Ovary (tissue), 9 donors: ENCODE data around the gene PGM3. TPM values are rescaled to one million over a fixed set of nuclear protein-coding genes. Genes with fewer than 3 reads are reported as not detected.

Experiments used
- DNase-seq, 5 donors: peaks; one replicate each; pipeline ENCODE4 v3.0.0-alpha.2; 2019 to 2020
- H3K27ac ChIP-seq, 2 donors: fragments of 200-600 bp; one replicate each; pipeline versions ENCODE4 v1.5.1 to v1.8.0; 2019 to 2022
- H3K27me3 ChIP-seq: fragments of 200-600 bp; one replicate; pipeline ENCODE4 v1.8.0; 2022
- H3K36me3 ChIP-seq: fragments of 200-600 bp; sonication (generic); one replicate; pipeline ENCODE4 v1.5.1; 2019
- H3K4me1 ChIP-seq: one replicate; pipeline ENCODE4 v1.8.1; 2013; ENCODE audit warnings: mild to moderate bottlenecking, moderate library complexity; ENCODE audit not compliant: insufficient read depth
- H3K4me3 ChIP-seq: fragments of 200-600 bp; sonication (generic); one replicate; pipeline ENCODE4 v1.5.1; 2017
- H3K9me3 ChIP-seq, 2 donors: fragments of 200-600 bp in 1 of 2; sonication (generic) in 1 of 2; one replicate each; pipeline versions ENCODE4 v1.5.1 to v1.8.1; 2013 to 2019; ENCODE audit warnings: mild to moderate bottlenecking in 1 of 2, moderate library complexity in 1 of 2
- EP300 ChIP-seq: sonication (generic); formaldehyde crosslinking; IDR thresholded peaks from one replicate; pipeline ENCODE4 v1.6.1; 2017; ENCODE audit warnings: antibody characterized with exemption
- POLR2A ChIP-seq: fragments of 450-650 bp; IDR thresholded peaks from one replicate; pipeline ENCODE4 v1.6.1; 2017; ENCODE audit warnings: antibody characterized with exemption, mild to moderate bottlenecking, moderate library complexity
- WGBS, 3 donors: extraction: QIAGEN DNeasy Blood & Tissue Kit in 1 of 3; methylation state at CpG; one replicate each; pipeline versions ENCODE4 v1.1.5 to v1.1.7; 2013 to 2017; 5-methylcytosine and 5-hydroxymethylcytosine counted together
- intact Hi-C, 4 donors: fragments of 100-400 bp; cut with DNase I; formaldehyde crosslinking; loops; one replicate each; pipeline versions ENCODE4 v1.11.0 to v1.15.1; 2022 to 2023
- polyA plus RNA-seq, 2 donors: library from polyadenylated mRNA; stranded (reverse); fragments of 200-250 nt in 1 of 2; fragments of 350-450 nt in 1 of 2; fragmentation: Illumina TruSeq in 1 of 2; extraction: RNeasy Lipid Tissue Mini Kit (QIAGEN cat#74804) in 1 of 2; gene quantifications; one replicate each; pipeline ENCODE4 v1.2.3, GENCODE V29; 2013 to 2014
- total RNA-seq, 7 donors: library from RNA; depleted of rRNA in 2 of 7; stranded (reverse); fragments of >200 nt in 2 of 7; fragmentation: NEBNext Ultra II Directional in 3 of 7; extraction: Animal tissue kit (Norgen Biotek cat#: 25700) in 3 of 7; gene quantifications; one replicate each; pipeline versions ENCODE4 v1.1.0 to v1.2.4, GENCODE V29; 2016 to 2023
- TF ChIP-seq, protein P1 (sequence below), 3 donors: fragments of 450-650 bp in 2 of 3; fragments of 200-600 bp in 1 of 3; IDR thresholded peaks; one replicate each; pipeline versions ENCODE4 v1.5.1 to v1.8.0; 2016 to 2022; ENCODE audit warnings: antibody characterized with exemption in 3 of 3, mild to moderate bottlenecking in 1 of 3
- donor health status: DM: no; HTN: no; CAD: no; lungs with moderate emphysema.
- donor health status: DM: no; HTN: no; CAD: no.
- donor health status: Bipolar disorder and iron deficiency.
- donor health status: DM: yes; HTN: yes; CAD: no.
- donor health status: DM: no; HTN: no; CAD: no.
- donor health status: DM: yes; HTN: yes; CAD: no.

Gene PGM3
- total and polyA plus RNA-seq, 9 donors: 12.1 to 48.5 (median 33.8) TPM

DNA sequence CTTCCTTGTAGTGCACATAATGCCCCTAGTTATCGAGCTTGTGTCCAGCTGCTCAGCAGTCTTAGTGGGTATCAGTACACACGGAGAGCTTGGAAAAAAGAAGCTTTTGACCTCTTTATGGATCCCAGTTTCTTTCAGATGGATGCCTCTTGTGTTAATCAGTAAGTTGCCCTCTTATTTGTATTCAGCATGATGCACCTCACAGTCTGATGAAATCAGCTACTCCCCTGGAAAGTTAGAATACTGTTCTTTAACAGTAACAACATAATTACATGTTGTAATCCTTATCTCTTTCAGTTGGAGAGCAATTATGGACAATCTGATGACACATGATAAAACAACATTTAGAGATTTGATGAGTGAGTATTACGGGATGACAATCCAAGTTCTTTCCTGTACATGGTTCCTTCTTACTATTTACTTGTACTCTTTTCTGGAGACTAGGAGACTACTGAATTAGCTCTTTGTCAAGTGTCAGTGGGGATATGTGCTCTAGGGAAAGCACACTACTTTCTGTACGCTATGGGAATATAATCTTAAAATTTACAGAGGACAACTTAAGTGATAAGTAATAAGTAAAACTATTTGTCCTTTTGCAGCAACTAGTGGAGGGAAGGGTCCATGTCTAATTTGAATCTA lies 39.1 kb downstream of the PGM3 start:
- intact Hi-C loops: no loop called here
- H3K9me3 ChIP-seq: no peaks in the 10 kb centered on the region
- H3K27me3 ChIP-seq: no peaks in the 10 kb centered on the region
- WGBS, 3 donors: 89 to 92% (median 91%) methylated on average over 4 of the region's 4 CpGs
- no peak overlapping the region for H3K27ac ChIP-seq
- H3K4me3 ChIP-seq: no peak overlapping the region
- H3K36me3 ChIP-seq: no peaks in the 10 kb centered on the region
- no peak for DNase-seq
- TF ChIP-seq POLR2A (no peak), EP300 (no peak)
- TF ChIP-seq, protein P1, sequence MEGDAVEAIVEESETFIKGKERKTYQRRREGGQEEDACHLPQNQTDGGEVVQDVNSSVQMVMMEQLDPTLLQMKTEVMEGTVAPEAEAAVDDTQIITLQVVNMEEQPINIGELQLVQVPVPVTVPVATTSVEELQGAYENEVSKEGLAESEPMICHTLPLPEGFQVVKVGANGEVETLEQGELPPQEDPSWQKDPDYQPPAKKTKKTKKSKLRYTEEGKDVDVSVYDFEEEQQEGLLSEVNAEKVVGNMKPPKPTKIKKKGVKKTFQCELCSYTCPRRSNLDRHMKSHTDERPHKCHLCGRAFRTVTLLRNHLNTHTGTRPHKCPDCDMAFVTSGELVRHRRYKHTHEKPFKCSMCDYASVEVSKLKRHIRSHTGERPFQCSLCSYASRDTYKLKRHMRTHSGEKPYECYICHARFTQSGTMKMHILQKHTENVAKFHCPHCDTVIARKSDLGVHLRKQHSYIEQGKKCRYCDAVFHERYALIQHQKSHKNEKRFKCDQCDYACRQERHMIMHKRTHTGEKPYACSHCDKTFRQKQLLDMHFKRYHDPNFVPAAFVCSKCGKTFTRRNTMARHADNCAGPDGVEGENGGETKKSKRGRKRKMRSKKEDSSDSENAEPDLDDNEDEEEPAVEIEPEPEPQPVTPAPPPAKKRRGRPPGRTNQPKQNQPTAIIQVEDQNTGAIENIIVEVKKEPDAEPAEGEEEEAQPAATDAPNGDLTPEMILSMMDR (IDR thresholded peaks at IDR 0.05): no peak
- no peaks in the 10 kb centered on the region for H3K4me1 ChIP-seq

DNA sequence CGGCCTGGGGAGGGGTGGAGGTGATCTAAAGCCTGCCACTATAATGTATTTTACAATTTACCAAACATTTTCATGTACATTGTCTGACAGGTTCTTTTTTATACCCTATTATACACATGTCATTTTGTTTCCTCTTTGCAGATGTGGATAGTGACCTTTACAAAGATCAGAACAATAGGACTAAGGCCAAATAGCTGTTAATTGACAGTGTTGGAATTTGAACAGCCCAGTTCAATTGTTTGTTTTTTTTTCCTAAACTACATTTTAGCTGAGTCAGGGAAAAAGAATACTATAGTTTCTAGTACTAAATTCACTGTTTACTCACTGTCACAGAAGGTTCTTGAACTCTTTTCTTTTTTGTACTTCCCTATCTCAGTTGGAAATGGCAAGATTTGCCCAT lies 40.2 kb downstream of the PGM3 start:
- no peak for DNase-seq
- no peak overlapping the region for H3K27ac ChIP-seq
- no peaks in the 10 kb centered on the region for H3K9me3 ChIP-seq
- no peaks in the 10 kb centered on the region for H3K27me3 ChIP-seq
- TF ChIP-seq POLR2A (no peak), EP300 (no peak)
- TF ChIP-seq, protein P1 (IDR thresholded peaks at IDR 0.05): no peak
- 85 to 92% (median 88%) methylated on average over 1 of the region's 1 CpG for WGBS, 3 donors
- H3K36me3 ChIP-seq: no peaks in the 10 kb centered on the region
- H3K4me1 ChIP-seq: no peaks in the 10 kb centered on the region
- no peak overlapping the region for H3K4me3 ChIP-seq
- intact Hi-C loops: no loop called here

DNA sequence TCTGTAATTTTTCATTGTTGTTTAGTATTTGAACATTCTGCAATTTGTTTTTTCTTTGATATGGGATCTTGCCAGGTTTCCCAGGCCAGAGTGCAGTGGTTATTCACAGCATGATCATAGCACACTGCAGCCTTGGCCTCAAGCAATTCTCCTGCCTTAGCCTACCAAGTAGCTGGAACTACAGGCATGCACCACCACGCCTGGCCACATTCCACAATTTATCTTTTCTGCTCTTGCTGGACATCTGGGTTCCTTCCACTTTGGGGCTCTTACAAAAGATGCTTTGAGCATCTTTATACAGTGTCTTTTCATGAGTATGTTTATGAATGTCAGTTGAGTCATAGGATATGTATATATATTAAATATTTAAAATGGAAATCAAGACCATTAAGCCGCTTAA lies 42.0 kb downstream of the PGM3 start:
- 67 to 83% (median 79%) methylated on average over 2 of the region's 2 CpGs for WGBS, 3 donors
- intact Hi-C loops: no loop called here
- TF ChIP-seq POLR2A (no peak), EP300 (no peak)
- TF ChIP-seq, protein P1 (IDR thresholded peaks at IDR 0.05): no peak
- Histone ChIP-seq H3K36me3 (no peaks in the 10 kb centered on the region), H3K4me1 (no peaks in the 10 kb centered on the region), H3K9me3 (no peaks in the 10 kb centered on the region), H3K4me3 (no peak overlapping the region), H3K27me3 (no peaks in the 10 kb centered on the region), H3K27ac (no peak overlapping the region)
- no peak for DNase-seq

DNA sequence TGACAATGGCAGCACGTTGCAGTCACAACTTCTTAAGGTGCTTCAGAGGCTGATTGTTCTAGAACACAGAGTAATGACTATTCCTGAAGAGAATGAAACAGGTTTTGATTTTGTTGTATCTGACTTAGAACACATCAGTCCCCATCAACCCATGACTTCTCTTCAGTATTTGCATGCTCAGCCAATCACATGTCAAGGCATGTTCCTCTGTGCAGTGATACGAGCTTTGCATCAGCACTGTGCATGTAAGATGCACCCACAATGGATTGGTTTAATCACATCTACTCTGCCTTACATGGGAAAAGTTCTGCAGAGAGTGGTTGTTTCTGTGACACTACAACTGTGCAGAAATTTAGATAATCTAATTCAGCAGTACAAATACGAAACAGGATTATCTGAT lies 54.3 kb downstream of the PGM3 start:
- Histone ChIP-seq H3K4me1 (no peaks in the 10 kb centered on the region), H3K4me3 (no peak overlapping the region), H3K36me3 (no peaks in the 10 kb centered on the region), H3K9me3 (no peaks in the 10 kb centered on the region), H3K27ac (no peak overlapping the region), H3K27me3 (no peaks in the 10 kb centered on the region)
- TF ChIP-seq POLR2A: no peak
- no peak for TF ChIP-seq EP300
- TF ChIP-seq, protein P1 (IDR thresholded peaks at IDR 0.05): no peak
- intact Hi-C loops: no loop called here
- no peak for DNase-seq
- 87 to 92% (median 91%) methylated on average over 3 of the region's 3 CpGs for WGBS, 3 donors
